Activated naive CD4-positive, alpha-beta T cell treated with anti-CD3 and anti-CD28 coated beads, Interleukin-2, amount 50 U/mL, for 16 hours (primary cell): ENCODE results near the gene MMP17.

ENCODE experiments used
- DNase-seq: peaks from one replicate; pipeline ENCODE4 v3.0.0-alpha.2; 2020

The MMP17 gene

DNA sequence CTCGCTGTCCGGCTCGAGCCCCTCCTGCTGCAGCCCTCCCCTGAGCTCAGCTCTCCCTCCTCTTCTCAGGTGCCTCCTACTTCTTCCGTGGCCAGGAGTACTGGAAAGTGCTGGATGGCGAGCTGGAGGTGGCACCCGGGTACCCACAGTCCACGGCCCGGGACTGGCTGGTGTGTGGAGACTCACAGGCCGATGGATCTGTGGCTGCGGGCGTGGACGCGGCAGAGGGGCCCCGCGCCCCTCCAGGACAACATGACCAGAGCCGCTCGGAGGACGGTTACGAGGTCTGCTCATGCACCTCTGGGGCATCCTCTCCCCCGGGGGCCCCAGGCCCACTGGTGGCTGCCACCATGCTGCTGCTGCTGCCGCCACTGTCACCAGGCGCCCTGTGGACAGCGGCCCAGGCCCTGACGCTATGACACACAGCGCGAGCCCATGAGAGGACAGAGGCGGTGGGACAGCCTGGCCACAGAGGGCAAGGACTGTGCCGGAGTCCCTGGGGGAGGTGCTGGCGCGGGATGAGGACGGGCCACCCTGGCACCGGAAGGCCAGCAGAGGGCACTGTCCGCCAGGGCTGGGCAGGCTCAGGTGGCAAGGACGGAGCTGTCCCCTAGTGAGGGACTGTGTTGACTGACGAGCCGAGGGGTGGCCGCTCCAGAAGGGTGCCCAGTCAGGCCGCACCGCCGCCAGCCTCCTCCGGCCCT lies 22.8 kb downstream of the MMP17 start:
- no peak for DNase-seq

DNA sequence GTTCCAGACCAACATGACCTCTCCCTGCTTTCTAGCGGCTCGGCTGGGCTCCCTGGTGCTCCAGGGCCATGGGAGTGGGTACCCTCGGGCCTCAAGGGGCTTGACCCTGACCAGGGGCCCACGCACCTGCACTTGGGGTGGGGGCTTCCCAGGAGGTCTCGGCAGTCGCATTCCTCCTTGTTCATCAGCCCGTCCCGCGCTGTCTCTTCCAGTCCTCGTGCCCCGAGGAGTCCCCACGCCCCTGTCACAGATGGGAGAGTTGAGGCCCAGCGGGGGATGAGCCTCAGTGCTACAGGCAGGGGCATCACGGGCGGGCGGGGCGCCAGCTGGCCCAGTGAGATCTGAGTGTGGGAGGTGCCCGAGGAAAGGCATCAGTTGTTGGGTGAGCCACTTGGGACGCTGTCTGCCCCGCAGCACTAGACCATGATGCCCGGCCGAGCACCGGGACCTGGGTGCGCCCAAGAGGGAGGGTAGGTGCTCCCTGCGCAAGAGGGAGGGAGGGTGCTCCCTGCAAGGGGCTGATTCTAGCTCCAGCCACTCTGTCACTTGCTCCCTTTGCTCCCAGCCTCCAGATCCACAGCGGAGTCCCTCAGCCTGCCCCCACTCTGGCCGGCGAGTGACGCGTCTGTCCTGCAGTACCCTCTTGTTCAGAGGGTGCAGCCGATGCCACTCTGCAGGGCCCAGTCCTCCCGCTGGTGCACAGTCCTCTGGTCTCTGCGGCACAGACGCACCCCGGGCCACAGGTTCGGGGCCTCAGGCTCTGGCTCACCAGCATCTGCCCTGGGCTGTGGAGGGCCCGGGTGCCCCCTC lies 23.8 kb downstream of the MMP17 start:
- no peak for DNase-seq

DNA sequence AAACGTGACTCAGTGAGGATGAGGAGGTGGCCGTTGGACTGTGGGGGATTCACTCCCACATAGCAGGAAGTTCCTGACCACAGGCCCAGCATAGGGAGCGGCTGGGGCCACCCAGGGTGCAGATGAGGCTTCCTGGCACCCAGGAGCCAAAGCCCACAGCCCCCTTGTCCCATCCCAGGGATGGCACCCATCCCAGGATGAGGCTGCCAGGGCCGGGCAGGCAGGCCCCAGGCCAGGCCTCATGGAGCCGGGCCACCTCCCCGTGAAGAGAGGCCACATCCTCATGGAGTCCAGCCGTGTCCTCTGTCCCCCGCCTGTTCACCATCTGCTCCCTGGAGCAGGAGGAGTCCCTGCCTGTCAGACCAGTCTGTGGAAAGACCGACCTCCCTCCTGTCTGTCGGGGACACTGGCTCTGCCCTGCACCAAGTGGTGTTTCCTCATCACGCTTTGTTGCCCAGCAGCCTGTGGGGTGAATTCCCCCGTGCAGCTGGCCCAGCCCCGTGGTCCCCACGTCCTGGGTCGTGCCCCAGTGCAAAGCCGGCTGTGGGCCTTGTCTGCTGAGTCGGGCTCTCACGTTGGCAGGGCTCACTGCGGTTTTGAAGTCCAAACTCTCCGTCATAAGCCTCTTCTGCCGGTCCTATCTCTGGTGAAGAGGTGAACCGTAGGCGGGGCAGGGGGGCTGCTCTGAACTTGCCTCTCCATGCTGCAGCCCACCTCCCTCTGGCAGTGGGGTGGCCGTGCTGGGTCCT lies 24.5 kb downstream of the MMP17 start:
- no peak for DNase-seq

DNA sequence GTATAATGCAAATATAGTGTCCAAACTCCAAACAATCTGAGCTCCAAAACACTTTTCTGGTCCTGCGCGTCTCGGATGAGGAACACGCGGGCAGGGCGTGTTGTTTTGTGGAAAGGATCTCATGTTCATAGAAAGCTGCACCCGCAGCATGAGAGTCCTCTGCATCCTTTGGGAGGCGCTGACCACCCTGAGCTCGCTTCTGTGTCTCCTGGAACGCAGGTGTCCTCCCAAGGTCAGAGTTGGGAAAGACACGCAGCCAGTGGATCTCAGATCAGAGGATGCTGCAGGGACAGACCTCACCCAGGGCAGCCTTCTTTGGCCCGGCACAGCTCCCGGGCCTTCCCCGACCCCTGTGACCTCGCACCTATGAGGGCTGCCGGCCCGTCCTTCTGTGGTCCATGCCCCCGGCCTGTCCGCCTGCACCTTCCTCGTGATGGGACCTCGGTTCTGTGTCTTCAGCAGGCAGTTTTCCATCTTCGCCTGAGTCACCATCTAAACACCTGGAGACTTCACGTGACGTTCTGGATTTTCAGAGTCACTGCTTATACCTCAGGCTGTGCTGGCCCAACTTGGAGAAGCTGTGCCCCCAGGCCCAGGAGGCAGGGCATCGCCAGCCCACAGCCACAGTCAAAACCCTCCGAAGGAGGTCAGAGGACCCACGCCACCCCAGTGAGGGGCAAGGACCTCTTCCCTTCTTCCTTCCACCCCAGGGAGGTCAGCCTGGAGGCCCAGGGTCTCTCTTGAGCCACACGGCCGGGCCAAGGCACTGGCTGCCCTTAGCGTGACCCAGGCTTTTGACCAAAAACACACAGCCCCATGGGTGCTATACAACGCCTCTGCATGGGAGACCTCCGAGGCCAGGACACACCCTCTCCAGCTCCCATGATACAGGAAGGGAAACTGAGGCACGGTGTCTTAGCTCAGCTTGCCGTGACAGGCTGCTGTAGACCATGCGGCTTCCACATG lies 25.9 kb downstream of the MMP17 start:
- DNase-seq, result no peak

DNA sequence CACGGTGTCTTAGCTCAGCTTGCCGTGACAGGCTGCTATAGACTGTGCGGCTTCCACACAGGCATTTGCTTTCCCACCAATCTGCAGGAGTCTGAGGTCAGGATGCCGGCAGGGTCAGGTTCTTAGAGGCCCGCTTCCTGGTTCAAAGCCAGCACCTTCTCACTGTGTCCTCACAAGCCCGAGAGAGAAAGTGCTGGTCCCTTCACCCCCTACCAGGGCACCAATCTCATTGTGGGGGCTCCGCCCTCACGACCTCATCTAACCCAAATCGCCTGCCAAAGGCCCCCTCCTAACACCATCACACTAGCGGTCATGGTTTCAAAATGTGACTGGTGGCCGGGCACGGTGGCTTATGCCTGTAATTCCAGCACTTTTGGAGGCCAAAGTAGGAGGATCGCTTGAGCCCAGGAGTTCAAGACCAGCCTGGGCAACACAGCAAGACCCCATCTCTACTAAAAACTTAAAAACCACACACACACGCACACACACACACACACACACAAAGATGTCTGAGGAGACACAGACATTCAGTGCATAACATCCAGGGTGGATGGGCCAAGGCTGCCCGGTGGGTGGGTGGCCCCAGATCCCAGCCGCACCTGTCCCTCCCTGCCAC lies 26.8 kb downstream of the MMP17 start:
- DNase-seq, result no peak

DNA sequence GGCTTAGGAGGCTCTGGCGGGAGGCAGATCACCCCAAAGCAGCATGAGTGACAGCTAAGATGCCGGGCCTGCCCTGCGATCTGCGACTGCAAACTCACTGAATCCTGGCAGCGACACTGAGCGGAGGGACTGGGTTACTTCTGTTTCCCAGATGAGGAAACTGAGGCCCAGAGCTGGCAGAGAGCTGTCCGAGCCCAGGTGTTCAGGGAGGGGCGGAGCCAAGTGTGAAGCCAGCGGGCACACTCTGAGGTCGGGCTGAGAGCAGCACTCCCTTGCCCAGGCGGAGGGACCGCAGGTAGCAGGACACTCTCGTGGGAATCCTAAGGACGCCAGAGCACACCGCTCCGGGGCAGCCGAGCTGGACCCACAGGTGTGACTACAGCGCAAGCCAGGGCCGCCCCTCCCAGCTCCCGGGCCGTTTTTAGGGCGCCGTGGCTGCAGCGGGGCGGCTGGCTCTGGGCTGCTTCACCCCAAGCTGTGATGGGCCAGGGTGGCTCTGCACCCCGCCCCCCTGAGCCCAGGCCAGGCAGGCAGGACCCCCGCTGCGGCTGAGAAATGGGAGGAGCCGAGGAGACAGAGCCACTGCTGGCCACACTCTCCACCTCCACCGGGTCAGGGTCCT lies 27.4 kb downstream of the MMP17 start:
- no peak for DNase-seq

DNA sequence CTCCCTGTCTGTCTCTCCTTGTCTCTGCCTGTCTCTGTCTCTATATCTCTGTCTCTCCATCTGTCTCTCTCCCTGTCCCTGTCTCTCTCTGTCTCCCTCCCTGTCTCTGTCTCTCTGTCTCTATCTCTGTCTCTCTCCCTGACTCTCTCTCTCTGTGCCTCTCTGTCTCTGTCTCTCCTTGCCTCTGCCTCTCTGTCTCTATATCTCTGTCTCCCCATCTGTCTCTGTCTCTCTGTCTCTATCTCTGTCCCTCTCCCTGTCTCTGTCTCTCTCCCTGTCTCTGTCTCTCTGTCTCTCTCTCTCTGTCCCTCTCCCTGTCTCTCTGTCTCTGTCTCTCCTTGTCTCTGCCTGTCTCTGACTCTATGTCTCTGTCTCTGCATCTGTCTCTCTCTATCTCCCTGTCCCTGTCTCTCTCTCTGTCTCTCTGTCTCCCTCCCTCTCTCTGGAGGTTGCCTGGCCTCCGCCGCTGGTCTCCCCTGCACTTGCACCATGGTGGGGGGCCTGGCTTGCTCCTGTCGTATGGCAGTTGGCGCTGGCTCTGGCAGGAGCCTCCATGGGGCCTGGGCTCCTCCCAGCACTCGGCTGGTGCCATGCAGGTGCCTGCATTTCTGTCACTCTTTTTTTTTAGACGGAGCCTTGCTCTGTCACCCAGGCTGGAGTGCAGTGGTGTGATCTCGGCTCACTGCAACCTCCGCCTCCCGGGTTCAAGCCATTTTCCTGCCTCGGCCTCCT lies 28.3 kb downstream of the MMP17 start:
- DNase-seq, result no peak

DNA sequence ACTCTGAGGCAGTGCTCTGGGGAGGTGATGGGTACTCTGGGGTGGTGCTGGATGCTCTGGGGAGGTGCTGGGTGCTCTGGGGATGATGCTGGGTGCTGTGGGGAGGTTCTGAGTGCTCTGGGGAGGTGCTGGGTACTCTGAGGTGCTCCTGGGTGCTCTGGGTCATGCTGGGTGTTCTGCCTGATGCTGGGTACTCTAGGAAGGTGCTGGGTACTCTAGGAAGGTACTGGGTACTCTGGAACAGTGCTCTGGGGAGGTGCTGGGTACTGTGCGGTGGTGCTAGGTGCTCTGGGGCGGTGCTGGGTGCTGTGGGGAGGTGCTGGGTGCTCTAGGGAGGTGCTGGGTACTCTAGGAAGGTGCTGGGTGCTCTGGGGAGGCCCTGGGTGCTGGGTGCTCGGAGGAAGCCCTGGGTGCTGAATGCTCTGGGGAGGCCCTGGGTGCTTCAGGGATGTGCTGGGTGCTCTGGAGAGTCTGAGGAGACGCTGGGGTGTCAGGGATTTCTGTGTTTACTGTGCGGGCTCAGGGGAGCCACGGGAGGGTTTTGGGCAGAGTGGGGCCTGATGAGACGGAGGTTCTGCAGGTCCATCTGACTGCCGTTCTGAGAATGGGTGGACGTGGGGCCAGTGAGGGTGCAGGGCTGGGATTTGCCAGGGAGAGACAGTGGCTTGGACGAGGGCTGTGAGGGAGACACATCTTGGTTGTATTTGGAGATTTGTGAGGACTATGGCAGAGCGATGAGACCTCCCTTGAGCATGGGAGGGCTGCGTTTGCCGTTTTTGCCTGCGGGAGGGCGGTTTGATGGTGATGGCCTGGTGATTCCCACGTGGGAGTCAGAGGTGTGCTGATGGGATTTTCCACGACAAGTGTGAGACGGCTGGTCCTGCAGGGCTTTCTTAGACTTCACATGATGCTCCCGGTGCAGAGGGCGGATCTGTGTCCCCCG lies 30.0 kb downstream of the MMP17 start:
- DNase-seq, result no peak

DNA sequence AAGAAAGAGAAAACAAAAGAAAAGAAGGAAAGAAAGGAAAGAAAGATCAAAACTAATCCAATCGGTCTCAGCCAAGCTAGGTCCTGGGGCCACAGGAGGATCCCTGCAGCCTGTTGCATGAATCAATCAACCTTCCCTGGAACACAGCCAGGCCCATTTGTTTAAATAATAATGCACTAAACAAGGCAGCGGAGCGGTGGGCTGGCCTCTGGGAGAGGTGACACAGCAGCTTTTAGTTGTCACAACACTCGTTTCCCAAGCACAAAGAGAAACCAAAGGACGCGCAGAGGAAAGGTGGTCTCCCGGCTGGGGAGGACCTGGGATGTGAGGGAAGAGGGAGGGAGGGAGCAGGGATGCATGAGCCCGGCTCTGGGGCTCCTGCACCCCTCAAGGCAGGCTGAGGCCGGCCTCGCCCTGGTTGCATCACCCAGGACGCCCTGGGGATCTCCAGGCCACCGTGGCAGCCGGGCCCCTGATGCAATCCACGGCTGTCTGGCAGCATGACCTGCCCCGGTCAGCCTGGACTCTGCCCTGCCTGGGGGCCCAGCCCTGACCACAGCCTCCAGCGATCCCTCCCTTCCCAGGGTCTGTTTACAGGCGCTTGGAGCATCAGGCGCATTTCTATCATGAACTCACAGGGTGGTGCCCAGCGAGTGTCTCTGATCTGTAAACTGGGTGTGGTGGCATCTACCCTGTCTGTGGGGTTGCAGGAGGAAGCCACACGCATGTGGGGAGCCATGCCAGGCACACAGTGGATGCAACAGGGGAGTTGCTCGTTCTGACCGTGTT lies 32.5 kb downstream of the MMP17 start:
- DNase-seq, result no peak

DNA sequence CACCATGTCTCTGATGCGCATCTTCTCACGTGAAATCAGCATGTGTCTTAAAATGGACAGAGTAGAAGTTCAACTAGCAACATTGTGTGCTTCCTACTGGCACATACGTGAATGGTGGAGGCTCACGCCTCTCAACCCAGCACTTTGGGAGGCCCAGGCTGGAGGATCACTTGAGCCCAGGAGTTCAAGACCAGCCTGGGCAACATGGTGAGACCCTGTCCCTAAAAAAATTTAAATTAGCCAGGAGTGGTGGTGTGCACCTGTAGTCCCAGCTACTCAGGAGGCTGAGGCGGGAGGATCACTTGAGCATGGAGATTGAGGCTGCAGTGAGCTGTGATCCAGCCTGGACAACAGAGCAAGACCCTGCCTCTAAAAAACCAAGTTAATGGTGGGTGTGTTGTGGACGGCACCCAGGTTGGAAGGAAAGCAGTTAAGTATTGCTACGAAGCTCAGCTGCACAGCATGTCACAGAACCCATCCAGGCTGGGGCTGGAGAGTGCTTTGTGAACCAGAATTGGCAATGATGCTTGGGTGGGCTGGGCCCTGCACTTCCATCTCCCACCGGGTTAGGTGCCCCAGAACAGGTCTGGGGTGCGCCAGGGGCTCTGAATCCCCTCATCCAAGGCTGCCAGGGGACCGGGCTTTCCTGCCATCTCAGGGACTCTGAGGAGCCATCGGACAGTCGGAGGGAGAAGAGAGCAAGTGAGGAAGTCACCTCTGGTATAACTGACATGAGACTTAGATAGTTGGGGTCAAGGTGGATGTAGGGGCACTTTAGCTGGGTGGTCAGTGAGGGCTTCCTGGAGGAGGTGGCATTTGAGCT lies 33.3 kb downstream of the MMP17 start:
- DNase-seq, result no peak

DNA sequence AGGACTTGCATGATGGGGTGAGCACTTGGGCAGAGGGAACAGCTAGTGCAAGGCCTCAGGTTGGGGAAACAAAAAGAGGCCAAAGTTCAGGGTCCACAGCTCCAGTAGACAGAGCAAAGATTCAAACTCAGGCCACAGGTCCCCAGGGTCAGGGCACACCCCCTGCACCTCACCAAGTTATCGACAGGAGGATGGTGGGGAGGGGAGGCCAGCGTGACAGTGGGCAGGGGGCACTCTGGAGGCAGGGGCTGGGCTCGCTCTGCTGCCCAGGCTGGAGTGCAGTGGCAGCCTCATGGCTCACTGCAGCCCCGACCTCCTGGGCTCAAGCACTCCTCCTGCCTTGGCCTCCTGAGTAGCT lies 33.9 kb downstream of the MMP17 start:
- no peak for DNase-seq

DNA sequence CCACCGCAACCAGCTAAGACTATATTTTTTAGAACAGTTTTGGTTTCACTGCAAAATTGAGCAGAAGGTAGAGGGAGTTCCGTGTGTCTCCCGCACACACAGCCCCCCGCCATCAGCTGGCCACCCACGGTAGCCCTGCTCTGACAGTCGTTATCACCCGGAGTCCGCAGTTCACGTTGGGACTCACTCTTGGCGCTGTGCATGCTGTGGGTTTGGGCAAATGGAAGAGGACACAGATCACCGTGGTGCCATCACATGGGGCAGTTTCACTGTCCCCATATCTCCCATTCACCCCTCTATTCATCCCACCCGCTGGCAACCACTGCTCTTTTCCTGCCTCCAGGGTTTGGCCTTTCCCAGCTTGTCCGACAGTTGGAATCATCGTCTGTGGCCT lies 34.4 kb downstream of the MMP17 start:
- DNase-seq, result no peak

DNA sequence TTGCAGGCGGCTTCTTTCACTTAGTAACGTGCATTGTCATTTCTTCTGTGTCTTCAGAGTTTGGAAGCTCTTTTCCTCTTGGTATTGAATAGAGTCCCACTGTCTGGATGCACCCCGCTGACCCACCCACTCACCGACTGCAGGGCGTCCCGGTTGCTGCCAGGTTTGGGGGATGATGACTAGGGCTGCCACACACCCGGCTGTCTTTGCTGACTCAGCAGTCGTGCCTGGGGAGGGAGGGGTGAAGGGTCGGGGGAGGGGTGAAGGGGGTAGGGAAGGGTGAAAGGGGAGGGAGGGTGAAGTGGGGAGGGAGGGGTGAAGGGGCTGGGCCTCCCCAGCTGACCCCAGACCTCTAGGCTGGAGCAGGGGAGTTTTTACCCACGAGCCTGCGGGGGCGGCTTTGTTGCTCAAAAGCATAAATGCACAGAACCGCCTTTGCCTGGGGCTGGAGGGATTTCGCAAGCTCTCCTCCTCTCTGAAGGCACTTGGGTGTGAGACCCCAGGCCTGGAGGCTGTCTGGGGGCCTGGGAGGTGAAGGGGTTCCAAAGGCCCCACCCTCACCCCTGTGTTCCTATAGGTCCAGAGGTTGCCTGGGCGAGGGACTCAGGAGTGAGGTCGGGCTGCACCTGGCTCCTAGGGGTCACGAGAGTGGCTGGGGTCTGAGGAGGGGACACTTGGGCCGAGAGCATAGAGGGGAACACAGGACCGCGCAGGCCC lies 35.0 kb downstream of the MMP17 start:
- no peak for DNase-seq

DNA sequence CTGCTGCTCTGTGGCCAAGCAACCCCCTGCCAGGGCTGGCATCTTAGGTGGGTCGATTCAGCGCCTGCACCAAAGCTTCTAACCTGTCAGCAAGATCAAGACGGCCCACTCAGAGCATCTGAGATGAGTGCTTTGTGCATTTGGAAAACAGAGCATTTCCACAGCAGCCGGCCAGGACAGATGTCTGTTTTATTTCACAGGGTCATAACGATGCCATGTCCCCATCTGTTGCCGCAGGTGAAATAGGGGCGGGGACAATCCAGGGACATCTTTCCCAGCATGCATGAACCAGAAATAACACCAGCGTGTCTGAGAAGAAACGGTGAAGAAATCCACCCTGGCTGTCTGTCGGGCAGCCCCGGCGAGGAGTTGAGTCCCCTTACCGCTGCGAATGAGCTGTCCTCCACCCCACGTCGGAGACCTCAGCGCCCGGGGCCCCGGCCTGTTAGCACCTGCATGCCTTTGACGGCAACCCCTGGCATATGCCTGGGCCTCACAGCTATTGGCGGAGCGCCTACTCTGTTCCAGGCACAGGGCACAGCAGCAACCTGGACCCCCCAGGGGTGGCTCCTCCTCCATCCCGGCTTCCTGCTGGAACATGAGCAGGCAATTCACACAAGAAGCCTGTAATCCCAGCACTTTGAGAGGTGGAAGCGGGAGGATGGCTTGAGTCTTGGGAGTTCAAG lies 35.7 kb downstream of the MMP17 start:
- no peak for DNase-seq

DNA sequence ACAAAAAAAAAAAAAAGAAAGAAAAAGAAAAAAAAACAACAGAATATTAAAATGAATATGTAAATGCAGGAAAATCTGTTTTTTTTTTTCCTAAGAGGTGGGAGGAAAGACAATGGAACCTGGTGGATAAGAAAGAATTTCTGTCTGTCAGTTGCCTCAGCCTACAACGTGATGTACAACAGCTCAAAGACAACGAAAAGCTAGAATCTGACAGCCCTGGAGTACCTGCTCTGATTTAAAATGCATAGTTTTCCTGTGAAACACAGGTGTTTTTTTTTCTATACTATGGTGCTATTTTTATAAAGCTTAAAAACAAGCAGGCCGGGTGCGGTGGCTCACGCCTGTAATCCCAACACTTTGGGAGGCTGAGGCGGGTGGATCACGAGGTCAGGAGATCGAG lies 36.3 kb downstream of the MMP17 start:
- DNase-seq, result no peak

DNA sequence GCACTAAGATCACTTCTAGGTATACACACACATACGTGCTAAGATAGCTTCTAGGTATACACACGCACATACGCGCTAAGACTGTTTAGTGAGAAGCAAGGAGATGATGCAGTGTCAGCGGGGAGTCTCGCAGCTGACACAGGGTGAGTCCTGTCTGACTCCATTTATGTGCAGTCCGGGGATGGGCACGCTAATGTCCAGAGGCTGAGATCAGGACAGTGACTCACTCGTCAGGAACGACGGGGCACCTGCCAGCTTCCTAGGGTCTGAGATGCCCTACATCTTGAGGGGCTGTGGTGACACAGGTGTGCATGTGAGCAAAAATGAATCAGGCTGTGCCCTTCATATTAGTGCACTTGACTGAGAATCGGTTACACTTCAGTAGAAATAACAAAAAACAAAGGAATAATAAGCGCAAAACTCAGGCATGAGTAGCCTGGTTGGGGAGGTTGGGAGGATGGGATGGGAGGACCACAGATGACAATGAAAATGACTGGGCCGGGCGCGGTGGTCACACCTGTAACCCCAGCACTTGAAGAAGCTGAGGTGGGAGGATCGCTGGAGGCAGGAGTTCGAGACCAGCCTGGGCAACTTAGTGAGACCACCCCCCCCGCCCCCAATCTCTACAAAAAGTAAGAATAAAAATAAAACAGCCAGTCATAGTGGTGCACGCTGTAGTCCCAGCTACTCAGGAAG lies 37.1 kb downstream of the MMP17 start:
- no peak for DNase-seq
